Cardiac fibroblast (primary cell): ENCODE results near the gene ME3.

ENCODE experiments used
- DNase-seq, 2 donors: peaks; one replicate each; pipeline versions ENCODE4 v3.0.0 to v3.0.0-alpha.2; 2010; ENCODE audit warnings: low read depth in 2 of 2
- H3K4me3 ChIP-seq, 2 donors: replicated peaks in 1 of 2; 1 replicate in 1 of 2; 2 replicates in 1 of 2; pipeline ENCODE4 v1.5.1; 2011; ENCODE audit warnings: low read depth in 2 of 2, low read length in 2 of 2, mild to moderate bottlenecking in 2 of 2, moderate library complexity in 1 of 2
- CTCF ChIP-seq: IDR thresholded peaks from one replicate; pipeline ENCODE4 v1.5.1; 2011; ENCODE audit warnings: low read depth, mild to moderate bottlenecking, low read length, inconsistent platforms

Gene ME3

DNA sequence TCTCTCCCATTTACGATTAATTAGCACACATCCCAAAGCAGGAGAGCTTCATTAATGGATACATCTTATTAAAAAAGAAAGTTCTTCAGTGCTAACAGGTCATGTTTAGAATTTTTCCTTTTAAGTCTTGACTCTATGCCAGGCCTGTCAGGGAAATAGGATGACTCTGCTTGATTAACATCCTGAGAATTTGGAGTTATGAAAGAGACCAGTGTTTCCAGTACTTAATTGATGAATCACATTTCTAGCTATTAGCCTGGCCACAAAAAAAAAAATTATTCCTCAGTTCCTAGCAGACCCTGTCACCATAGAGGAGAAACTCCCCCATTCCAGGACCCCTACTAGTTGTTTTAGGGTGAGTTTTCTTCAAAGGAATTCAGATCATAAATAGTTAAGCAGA lies 23.6 kb upstream of the ME3 start:
- no peak overlapping the region for H3K4me3 ChIP-seq
- no peak for TF ChIP-seq CTCF
- peak; percentile 95 to 98 for DNase-seq

GRCh38 chr11:86695373-86695772 lies 23.0 kb upstream of the ME3 start:
- peak in 1 of 2 donors; percentile 48 for DNase-seq

DNA sequence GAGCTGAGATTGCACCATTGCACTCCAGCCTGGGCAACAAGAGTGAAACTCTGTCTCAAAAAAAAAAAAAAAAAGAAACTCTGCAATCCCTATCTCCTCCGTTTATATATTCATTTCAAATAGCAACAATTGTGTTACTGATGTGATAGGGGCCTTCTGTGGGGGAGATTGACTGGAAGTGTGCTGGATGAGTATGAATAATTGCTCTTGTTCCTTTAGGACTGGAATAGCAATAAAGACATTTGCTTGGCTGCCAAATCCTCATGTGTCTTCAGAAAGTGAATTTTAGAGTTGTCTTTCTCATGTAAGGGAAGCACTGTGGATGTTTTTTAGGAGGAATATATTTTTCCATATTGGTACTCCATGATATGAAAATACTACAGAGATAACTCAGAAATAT lies 21.1 kb upstream of the ME3 start:
- DNase-seq: peak in 1 of 2 donors; percentile 60
- H3K4me3 ChIP-seq: no peak overlapping the region
- TF ChIP-seq CTCF: no peak

More at GRCh38 chr11:86695373-86695772, 23.0 kb upstream of the ME3 start:
- TF ChIP-seq CTCF: no peak
- H3K4me3 ChIP-seq: no peak overlapping the region

- peak in 1 of 2 donors; percentile 20 for DNase-seq
- H3K4me3 ChIP-seq: no peak overlapping the region
- TF ChIP-seq CTCF: no peak
Measured at GRCh38 chr11:86692746-86693145, 20.3 kb upstream of the ME3 start.

GRCh38 chr11:86692317-86692716 lies 19.9 kb upstream of the ME3 start:
- TF ChIP-seq CTCF: no peak
- peak in 1 of 2 donors; percentile 54 for DNase-seq

DNA sequence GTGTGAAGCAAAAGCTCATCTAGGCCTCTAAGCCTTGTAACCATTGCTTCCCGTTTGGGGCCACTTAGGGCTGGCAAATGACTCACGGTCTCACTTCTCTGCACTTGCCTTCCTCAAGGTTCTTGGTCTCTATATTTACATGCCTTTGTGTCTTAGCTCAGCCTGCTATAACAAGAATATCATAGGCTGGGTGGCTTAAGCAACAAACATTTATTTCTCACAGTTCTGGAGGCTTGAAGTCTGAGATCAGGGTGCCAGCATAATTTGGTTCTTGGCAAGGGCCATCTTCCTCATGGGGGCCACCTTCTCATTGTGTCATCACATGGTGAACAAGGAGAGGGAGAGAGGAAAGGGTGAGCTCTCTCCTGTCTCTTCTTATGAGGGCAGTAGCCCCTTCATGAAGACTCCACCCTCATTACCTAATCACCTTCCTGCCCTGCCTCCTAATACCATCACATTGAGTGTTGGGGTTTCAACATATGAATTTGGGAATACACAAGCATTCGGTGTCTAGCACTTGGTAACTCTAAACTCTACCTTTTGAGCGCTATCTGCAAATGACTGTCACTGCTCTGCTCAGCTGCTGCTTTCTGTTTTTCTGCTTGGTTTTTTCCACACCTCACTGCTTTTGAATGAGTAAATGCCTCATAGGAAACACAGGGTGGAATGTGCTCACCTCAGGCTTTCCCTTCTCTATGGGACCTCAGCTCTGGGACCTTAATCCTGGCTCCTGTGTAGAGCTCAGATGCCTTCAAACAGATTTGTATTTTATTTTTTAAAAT lies 16.2 kb upstream of the ME3 start:
- DNase-seq: peak; percentile 56 to 86
- no peak overlapping the region for H3K4me3 ChIP-seq
- no peak for TF ChIP-seq CTCF

More at GRCh38 chr11:86692317-86692716, 19.9 kb upstream of the ME3 start:
- H3K4me3 ChIP-seq: no peak overlapping the region
